HG02943 (cell line): Measurements from ENCODE around the gene STARD10.

Experiments used
- ATAC-seq: cut with Tn5 transposase; IDR thresholded peaks from one replicate; pipeline ENCODE4 v1.9.1; 2021; ENCODE audit warnings: mild to moderate bottlenecking, low read depth, moderate library complexity; ENCODE audit not compliant: unreplicated experiment

The STARD10 gene

GRCh38 chr11:72768581-72768980 is 25.3 kb downstream of the STARD10 start:
- no peak for ATAC-seq

- no peak for ATAC-seq
Observed at GRCh38 chr11:72767203-72768062, 26.4 kb downstream of the STARD10 start.

- no peak for ATAC-seq
Observed at GRCh38 chr11:72766152-72766902, 27.5 kb downstream of the STARD10 start.

- no peak for ATAC-seq
Observed at GRCh38 chr11:72764503-72764902, 29.3 kb downstream of the STARD10 start.

- no peak for ATAC-seq
Observed at GRCh38 chr11:72763823-72764222, 30.0 kb downstream of the STARD10 start.

- no peak for ATAC-seq
Observed at GRCh38 chr11:72762641-72763304, 31.1 kb downstream of the STARD10 start.

- ATAC-seq, result no peak
Observed at GRCh38 chr11:72760539-72761405, 33.1 kb downstream of the STARD10 start.

- no peak for ATAC-seq
Observed at GRCh38 chr11:72759468-72759985, 34.3 kb downstream of the STARD10 start.

GRCh38 chr11:72758690-72759389 is 35.0 kb downstream of the STARD10 start:
- no peak for ATAC-seq

- no peak for ATAC-seq
Observed at GRCh38 chr11:72758304-72758689, 35.5 kb downstream of the STARD10 start.

GRCh38 chr11:72755713-72756285 is 38.0 kb downstream of the STARD10 start:
- ATAC-seq, result no peak

- ATAC-seq, result no peak
Observed at GRCh38 chr11:72754544-72755155, 39.2 kb downstream of the STARD10 start.

GRCh38 chr11:72754149-72754543 is 39.7 kb downstream of the STARD10 start:
- ATAC-seq, result no peak

GRCh38 chr11:72753341-72754148 is 40.3 kb downstream of the STARD10 start:
- no peak for ATAC-seq

- ATAC-seq, result no peak
Observed at GRCh38 chr11:72752088-72752914, 41.5 kb downstream of the STARD10 start, which contains the start of gene ARAP1. Gene ARAP1, minus strand, starts transcription at chr11:72752408. Its CDS starts 25,280 bp downstream, at chr11:72727128.

GRCh38 chr11:72751116-72752087 is 42.4 kb downstream of the STARD10 start:
- ATAC-seq, result no peak
